BJ (cell line): Measurements from ENCODE around the gene GAP43. TPM values are rescaled to one million over a fixed set of nuclear protein-coding genes. Genes with fewer than 3 reads are reported as not detected.

Experiments
- CTCF ChIA-PET: fragments of 350-600 bp; formaldehyde crosslinking; extraction: SDS; loops from one replicate; lab custom pipeline; 2021; ENCODE audit warnings: antibody characterized with exemption, inconsistent platforms; lab: Yijun Ruan, JAX
- POLR2A ChIA-PET: fragments of 300-600 bp; sonication (Branson Sonifier 250); formaldehyde crosslinking; extraction: SDS; loops from one replicate; lab custom pipeline; 2021; ENCODE audit warnings: antibody characterized with exemption; lab: Charles Lee
- DNase-seq: peaks from one replicate; pipeline ENCODE4 v3.0.0-alpha.2; 2011; ENCODE audit warnings: low read depth
- H3K27me3 ChIP-seq: 2 replicates; pipeline ENCODE4 v1.6.0; 2011; ENCODE audit warnings: low read length; ENCODE audit not compliant: control insufficient read depth, insufficient read depth
- H3K36me3 ChIP-seq: 2 replicates; pipeline ENCODE4 v1.5.1; 2011; ENCODE audit warnings: low read length; ENCODE audit not compliant: control insufficient read depth, insufficient read depth
- H3K4me3 ChIP-seq: 2 replicates; pipeline ENCODE4 v1.5.1; 2011; ENCODE audit warnings: low read depth, mild to moderate bottlenecking, control low read depth, low read length
- polyA plus RNA-seq: library from polyadenylated mRNA; depleted of rRNA; stranded (reverse); fragments of >200 nt; gene quantifications from 2 replicates; pipeline ENCODE4 v1.2.3, GENCODE V29; 2011
- TF ChIP-seq, protein P1 (sequence below): IDR thresholded peaks from 2 replicates; pipeline ENCODE4 v1.5.1; 2011; ENCODE audit warnings: low read depth, mild to moderate bottlenecking, control low read depth, inconsistent platforms, low read length, moderate library complexity; ENCODE audit not compliant: insufficient read depth

Gene GAP43
- polyA plus RNA-seq, 1 experiment = 0.12 TPM

DNA sequence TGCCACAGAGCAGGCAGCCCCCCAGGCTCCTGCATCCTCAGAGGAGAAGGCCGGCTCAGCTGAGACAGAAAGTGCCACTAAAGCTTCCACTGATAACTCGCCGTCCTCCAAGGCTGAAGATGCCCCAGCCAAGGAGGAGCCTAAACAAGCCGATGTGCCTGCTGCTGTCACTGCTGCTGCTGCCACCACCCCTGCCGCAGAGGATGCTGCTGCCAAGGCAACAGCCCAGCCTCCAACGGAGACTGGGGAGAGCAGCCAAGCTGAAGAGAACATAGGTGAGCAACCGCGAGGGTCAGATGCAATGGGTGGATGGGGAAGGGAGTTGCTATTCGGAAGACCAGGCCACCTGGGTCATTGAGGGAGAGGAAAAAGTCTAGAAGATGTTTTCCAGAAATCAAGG lies 53.0 kb downstream of the GAP43 start:
- CTCF ChIA-PET = interaction anchor here (0.7 kb wide), 1 partner anchor 458 kb away, joined by 4 read pairs; no protein-coding TSS in a partner anchor

DNA sequence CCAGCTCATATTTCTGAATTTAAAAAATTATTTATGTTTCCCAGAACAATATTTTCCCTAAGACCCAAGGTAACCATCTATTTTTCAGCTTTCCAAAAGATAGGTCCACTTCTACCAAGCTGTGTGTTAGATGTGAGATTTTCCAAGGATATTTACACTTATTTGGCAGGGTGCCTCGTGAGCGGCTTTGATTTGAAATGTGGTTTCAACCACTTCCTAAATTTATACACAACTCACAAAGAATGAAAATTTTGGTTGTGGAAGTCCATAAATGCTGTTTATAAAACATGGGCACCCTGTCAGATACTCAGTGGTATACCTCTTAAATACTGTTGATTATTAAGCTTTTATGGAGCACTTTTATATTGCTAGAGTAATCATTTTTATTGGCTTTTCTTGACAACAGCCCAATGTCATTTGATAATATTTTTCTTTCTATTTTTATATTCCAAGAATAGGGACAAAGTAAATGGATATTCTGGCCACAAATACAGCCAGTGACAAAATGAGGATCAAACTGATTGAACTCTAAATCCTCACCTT lies 57.6 kb downstream of the GAP43 start:
- no peak for DNase-seq
- CTCF ChIA-PET = interaction anchor here (0.7 to 1.2 kb wide), 2 partner anchors 12 to 139 kb away, joined by 3 to 5 read pairs; no protein-coding TSS in a partner anchor
- TF ChIP-seq, protein P1, sequence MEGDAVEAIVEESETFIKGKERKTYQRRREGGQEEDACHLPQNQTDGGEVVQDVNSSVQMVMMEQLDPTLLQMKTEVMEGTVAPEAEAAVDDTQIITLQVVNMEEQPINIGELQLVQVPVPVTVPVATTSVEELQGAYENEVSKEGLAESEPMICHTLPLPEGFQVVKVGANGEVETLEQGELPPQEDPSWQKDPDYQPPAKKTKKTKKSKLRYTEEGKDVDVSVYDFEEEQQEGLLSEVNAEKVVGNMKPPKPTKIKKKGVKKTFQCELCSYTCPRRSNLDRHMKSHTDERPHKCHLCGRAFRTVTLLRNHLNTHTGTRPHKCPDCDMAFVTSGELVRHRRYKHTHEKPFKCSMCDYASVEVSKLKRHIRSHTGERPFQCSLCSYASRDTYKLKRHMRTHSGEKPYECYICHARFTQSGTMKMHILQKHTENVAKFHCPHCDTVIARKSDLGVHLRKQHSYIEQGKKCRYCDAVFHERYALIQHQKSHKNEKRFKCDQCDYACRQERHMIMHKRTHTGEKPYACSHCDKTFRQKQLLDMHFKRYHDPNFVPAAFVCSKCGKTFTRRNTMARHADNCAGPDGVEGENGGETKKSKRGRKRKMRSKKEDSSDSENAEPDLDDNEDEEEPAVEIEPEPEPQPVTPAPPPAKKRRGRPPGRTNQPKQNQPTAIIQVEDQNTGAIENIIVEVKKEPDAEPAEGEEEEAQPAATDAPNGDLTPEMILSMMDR = no peak

More for the DNA sequence above, 53.0 kb downstream of the GAP43 start:
- DNase-seq = no peak
- Histone ChIP-seq H3K4me3 (no peak overlapping the region), H3K27me3 (no peaks in the 10 kb centered on the region), H3K36me3 (no peaks in the 10 kb centered on the region)
- TF ChIP-seq, protein P1 = no peak
- POLR2A ChIA-PET = no interaction called here

DNA sequence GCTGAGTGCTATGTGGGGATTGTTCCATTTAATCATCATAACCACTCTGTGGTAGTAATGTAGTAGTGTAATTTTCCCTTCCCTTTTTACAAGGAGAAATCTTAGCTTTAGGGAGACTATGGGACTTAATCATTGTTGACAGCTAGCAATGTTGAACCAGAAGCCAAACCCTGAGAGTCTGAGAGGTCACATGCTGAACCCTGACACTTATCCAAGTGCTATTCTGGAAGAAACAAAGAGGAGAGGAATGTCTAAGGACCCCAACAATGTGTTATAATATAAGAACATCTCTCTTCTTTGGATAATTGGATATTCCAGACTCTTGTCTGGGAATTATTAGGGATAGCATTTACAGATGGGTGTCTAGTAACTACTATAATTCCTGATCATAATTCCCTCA lies 58.4 kb downstream of the GAP43 start:
- DNase-seq = no peak
- TF ChIP-seq, protein P1 = no peak
- POLR2A ChIA-PET = no interaction called here
- Histone ChIP-seq H3K36me3 (no peaks in the 10 kb centered on the region), H3K27me3 (no peaks in the 10 kb centered on the region), H3K4me3 (no peak overlapping the region)
- CTCF ChIA-PET = interaction anchor here (0.8 to 1.2 kb wide), 2 partner anchors 11 to 13 kb away, joined by 3 read pairs; no protein-coding TSS in a partner anchor

More for the DNA sequence above, 57.6 kb downstream of the GAP43 start:
- Histone ChIP-seq H3K36me3 (no peaks in the 10 kb centered on the region), H3K4me3 (no peak overlapping the region), H3K27me3 (no peaks in the 10 kb centered on the region)
- POLR2A ChIA-PET = no interaction called here

DNA sequence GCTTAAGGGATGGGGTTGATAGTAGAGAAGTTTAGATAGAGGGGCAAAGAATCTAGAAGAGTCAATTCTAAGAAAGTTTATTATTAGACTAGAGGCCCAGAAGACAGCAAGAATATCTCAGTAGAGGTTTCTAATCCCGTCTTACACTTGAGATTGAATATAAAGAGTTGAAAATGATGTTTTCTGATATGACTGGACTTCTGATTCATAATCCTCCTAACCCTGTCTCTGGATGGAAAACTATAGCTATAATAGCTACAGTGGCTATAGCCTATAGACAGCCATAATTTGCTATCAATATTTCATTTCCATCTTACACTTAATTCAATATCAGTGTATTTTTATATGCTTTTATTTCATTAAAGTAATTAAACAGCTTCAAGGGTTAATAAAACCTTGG lies 60.0 kb downstream of the GAP43 start:
- TF ChIP-seq, protein P1 = no peak
- ChIA-PET CTCF (no interaction called here), POLR2A (no interaction called here)
- Histone ChIP-seq H3K4me3 (no peak overlapping the region), H3K27me3 (no peaks in the 10 kb centered on the region), H3K36me3 (no peaks in the 10 kb centered on the region)
- DNase-seq = no peak

DNA sequence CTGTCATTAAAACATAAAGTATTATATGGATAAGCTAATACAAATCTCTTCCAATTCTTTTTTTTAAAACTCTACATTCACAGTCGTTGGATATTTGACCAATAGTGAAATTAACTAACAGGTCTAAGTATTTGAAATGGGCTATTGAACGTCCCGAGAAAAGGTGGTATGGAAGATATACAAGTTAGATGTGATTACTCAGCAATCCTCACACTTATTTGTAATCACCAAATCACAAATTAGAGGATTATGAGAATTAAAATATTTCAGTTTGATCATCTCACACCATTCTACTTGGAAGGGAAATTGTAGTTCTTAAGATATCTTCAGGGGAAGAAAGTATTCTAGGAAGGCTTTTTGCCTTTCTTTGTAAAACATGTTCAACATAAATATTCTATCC lies 60.5 kb downstream of the GAP43 start:
- no peak for DNase-seq
- TF ChIP-seq, protein P1 = no peak
- ChIA-PET POLR2A (no interaction called here), CTCF (no interaction called here)
- no peak overlapping the region for H3K4me3 ChIP-seq
- H3K27me3 ChIP-seq = no peaks in the 10 kb centered on the region
- H3K36me3 ChIP-seq = no peaks in the 10 kb centered on the region
